Keratinocyte (primary cell): ENCODE results near the gene TYW1.
"Not testable (repeated sequence)": the region's sequence is repeated elsewhere in the genome, so short reads cannot be mapped to it uniquely, and the experiment has no call there.

Source experiments
- EZH2 ChIP-seq: IDR thresholded peaks from one replicate; pipeline ENCODE4 v1.6.1; 2012; ENCODE audit warnings: inconsistent platforms, mild to moderate bottlenecking, low read length, moderate library complexity
- TF ChIP-seq, protein P1 (sequence below), 3 experiments: IDR thresholded peaks in 1 of 3; conservative IDR thresholded peaks in 1 of 3; optimal IDR thresholded peaks in 1 of 3; 2 replicates in 2 of 3; 3 replicates in 1 of 3; pipeline versions ENCODE3 to v1.5.1; 2011; ENCODE audit warnings: low read length in 3 of 3, mild to moderate bottlenecking in 3 of 3, moderate library complexity in 2 of 3, control low read depth in 1 of 3, inconsistent platforms in 1 of 3; ENCODE audit not compliant: insufficient read depth in 2 of 3; ENCODE audit errors: extremely low read depth in 1 of 3

DNA sequence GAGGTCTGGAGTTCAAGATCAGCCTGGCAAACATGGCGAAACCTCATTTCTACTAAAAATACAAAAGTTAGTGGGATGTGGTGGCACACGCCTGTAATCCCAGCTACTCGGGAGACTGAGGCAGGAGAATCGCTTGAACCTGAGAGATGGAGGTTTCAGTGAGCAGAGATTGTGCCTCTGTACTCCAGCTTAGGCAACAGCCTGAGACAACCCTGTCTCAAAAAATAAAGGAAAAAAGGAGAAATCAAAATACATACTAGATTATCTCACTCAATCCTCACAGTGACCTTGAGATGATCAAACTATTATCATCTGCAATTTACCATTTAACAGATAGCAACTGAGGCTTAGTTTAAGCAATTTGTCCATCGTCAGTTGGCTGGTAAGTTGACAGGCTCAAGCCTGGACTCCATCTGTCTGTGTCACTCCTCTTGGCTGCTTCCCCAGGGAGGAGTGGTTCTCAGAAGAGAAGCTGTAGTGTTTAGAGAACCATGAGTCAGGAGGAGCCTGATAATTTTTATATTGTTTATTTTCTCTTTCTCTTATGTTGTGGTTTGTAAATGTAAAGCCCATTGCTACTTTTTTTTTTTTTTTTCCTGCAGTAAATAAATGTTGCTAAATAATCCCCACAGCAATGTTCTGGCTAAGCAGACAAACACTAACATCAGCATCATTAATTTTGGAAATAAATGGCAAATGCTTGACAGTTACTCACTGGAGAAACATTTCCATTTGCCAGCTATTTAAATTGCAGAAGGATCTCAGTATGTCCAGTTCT, 46.3 kb downstream of the TYW1 start:
- TF ChIP-seq, protein P1, sequence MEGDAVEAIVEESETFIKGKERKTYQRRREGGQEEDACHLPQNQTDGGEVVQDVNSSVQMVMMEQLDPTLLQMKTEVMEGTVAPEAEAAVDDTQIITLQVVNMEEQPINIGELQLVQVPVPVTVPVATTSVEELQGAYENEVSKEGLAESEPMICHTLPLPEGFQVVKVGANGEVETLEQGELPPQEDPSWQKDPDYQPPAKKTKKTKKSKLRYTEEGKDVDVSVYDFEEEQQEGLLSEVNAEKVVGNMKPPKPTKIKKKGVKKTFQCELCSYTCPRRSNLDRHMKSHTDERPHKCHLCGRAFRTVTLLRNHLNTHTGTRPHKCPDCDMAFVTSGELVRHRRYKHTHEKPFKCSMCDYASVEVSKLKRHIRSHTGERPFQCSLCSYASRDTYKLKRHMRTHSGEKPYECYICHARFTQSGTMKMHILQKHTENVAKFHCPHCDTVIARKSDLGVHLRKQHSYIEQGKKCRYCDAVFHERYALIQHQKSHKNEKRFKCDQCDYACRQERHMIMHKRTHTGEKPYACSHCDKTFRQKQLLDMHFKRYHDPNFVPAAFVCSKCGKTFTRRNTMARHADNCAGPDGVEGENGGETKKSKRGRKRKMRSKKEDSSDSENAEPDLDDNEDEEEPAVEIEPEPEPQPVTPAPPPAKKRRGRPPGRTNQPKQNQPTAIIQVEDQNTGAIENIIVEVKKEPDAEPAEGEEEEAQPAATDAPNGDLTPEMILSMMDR (optimal IDR thresholded peaks at IDR 0.05 in 1 of 3, IDR thresholded peaks at IDR 0.05 in 1 of 3, conservative IDR thresholded peaks at IDR 0.05 in 1 of 3; ENCODE audit: extremely low read depth in 1 of 3, insufficient read depth in 2 of 3, low read length in 3 of 3) = not testable (repeated sequence)
- not testable (repeated sequence) for TF ChIP-seq EZH2
